Nephron (organoid): ENCODE results near the gene NPTXR.
A peak's percentile ranks its signal among the peaks of the same experiment; 100 is the strongest.

Experiments used
- H3K27ac Mint-ChIP-seq, 3 experiments: 2 replicates each; pipeline ENCODE4 v1.8.0; 2020; ENCODE audit warnings: mixed read lengths in 3 of 3, mild to moderate bottlenecking in 2 of 3, moderate library complexity in 1 of 3
- H3K27me3 Mint-ChIP-seq: 2 replicates; pipeline ENCODE4 v1.8.0; 2021; ENCODE audit warnings: low read depth, mild to moderate bottlenecking, moderate library complexity, mixed read lengths
- H3K36me3 Mint-ChIP-seq: 2 replicates; pipeline ENCODE4 v1.8.0; 2020; ENCODE audit warnings: low read depth, mixed read lengths
- H3K4me1 Mint-ChIP-seq: 2 replicates; pipeline ENCODE4 v1.8.0; 2020; ENCODE audit warnings: mixed read lengths
- H3K4me3 Mint-ChIP-seq, 3 experiments: 2 replicates each; pipeline ENCODE4 v1.8.0; 2020; ENCODE audit warnings: mild to moderate bottlenecking in 3 of 3, mixed read lengths in 3 of 3, moderate library complexity in 2 of 3
- H3K9me3 Mint-ChIP-seq: 2 replicates; pipeline ENCODE4 v1.8.0; 2020; ENCODE audit warnings: mixed read lengths
- TF ChIP-seq, protein P1 (sequence below), 3 experiments: fragments of 200-600 bp; sonication (generic); IDR thresholded peaks; one replicate each; pipeline ENCODE4 v1.5.0; 2021; ENCODE audit warnings: antibody characterized with exemption in 3 of 3; ENCODE audit not compliant: unreplicated experiment in 3 of 3

Gene NPTXR

DNA sequence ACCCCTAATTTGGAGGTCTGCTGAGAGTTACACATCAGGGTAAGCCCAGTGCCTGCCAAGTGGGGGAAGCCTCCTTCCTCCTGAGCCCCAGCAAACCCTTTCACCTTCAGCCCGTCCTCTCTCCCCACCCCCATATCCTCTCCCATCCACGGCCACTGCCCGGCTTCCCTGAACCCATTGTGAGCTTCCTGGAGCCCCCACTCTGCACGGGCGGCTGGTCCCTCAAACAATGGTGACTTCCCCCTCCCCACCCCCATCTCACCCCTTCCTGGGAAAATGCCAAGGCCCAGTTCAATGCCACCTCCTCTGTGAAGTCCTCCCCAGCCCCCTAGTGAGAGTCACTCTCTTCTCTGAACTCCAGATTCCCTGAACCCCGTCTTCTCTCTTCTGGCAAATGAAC lies 67.7 kb downstream of the NPTXR start:
- TF ChIP-seq, protein P1, sequence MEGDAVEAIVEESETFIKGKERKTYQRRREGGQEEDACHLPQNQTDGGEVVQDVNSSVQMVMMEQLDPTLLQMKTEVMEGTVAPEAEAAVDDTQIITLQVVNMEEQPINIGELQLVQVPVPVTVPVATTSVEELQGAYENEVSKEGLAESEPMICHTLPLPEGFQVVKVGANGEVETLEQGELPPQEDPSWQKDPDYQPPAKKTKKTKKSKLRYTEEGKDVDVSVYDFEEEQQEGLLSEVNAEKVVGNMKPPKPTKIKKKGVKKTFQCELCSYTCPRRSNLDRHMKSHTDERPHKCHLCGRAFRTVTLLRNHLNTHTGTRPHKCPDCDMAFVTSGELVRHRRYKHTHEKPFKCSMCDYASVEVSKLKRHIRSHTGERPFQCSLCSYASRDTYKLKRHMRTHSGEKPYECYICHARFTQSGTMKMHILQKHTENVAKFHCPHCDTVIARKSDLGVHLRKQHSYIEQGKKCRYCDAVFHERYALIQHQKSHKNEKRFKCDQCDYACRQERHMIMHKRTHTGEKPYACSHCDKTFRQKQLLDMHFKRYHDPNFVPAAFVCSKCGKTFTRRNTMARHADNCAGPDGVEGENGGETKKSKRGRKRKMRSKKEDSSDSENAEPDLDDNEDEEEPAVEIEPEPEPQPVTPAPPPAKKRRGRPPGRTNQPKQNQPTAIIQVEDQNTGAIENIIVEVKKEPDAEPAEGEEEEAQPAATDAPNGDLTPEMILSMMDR (IDR thresholded peaks at IDR 0.05; ENCODE audit: unreplicated experiment in 3 of 3) = no peak
- H3K36me3 Mint-ChIP-seq = peaks cover 13% of the 10 kb centered on the region
- peaks cover 6% of the 10 kb centered on the region for H3K27me3 Mint-ChIP-seq
- no peak overlapping the region for H3K4me3 Mint-ChIP-seq
- H3K4me1 Mint-ChIP-seq = peaks cover 4% of the 10 kb centered on the region
- no peak overlapping the region for H3K27ac Mint-ChIP-seq
- H3K9me3 Mint-ChIP-seq = no peaks in the 10 kb centered on the region

DNA sequence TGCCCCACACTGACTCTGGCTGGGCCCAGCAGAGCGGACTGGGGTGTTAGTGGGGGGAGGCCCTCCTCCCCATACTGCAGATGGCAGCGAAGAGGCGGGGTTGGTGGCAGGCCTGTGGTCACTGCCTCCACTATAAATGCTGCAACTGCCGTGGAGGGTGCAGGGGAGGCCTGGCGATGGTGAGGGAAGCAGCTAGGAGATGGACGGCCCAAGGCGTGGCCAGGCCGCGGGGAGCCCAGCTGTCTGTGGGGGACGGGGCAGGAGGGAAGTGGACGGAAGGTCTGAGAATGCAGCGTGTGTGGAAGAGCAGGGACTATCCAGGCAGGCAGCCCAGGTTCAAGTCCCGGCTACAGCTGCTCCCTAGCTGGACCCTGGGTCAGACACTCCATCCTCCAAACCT lies 68.2 kb downstream of the NPTXR start:
- no peaks in the 10 kb centered on the region for H3K9me3 Mint-ChIP-seq
- H3K27me3 Mint-ChIP-seq = peaks cover 9% of the 10 kb centered on the region
- TF ChIP-seq, protein P1 (IDR thresholded peaks at IDR 0.05; ENCODE audit: unreplicated experiment in 3 of 3) = no peak
- H3K4me3 Mint-ChIP-seq = no peak overlapping the region
- H3K27ac Mint-ChIP-seq = no peak overlapping the region
- H3K36me3 Mint-ChIP-seq = peaks cover 13% of the 10 kb centered on the region
- H3K4me1 Mint-ChIP-seq = peaks cover 4% of the 10 kb centered on the region

DNA sequence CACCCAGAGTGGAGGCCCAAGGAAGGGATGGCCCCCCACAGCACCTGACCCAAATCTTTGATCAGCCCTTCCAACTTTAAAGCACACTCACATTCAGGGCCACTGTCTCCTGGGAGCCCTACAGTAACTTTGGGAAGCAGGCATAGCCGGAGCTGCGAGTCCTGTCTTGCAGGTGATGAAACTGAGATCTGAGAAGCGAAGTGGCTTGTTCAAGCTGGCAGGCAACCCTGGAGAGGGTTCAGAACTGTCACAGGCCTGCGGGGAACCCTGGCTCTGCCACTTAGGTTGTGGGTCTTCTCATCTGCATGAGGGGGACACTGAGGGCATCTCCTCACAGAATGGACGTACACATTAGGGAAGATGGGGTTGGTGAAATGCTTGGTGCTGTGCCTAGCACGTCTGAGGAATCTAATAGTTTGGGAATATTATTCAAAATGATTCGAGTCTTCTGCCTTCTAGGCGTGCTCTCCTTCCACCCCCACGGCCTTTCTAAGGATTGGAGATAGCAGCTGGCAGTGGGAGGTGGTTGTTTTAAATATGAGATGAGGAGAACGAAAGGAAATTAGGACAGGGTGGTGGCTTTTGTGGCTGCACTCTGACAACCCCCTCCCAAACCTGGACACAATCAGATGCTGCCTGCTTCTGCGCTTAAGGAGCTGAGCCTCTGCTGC lies 69.2 kb downstream of the NPTXR start:
- H3K4me1 Mint-ChIP-seq = peaks cover 4% of the 10 kb centered on the region
- peak overlapping the region in 1 of 3 experiments; percentile 17 for H3K27ac Mint-ChIP-seq
- H3K4me3 Mint-ChIP-seq = no peak overlapping the region
- TF ChIP-seq, protein P1 (IDR thresholded peaks at IDR 0.05; ENCODE audit: unreplicated experiment in 3 of 3) = no peak
- peaks cover 9% of the 10 kb centered on the region for H3K27me3 Mint-ChIP-seq
- H3K36me3 Mint-ChIP-seq = peaks cover 8% of the 10 kb centered on the region
- H3K9me3 Mint-ChIP-seq = no peaks in the 10 kb centered on the region

DNA sequence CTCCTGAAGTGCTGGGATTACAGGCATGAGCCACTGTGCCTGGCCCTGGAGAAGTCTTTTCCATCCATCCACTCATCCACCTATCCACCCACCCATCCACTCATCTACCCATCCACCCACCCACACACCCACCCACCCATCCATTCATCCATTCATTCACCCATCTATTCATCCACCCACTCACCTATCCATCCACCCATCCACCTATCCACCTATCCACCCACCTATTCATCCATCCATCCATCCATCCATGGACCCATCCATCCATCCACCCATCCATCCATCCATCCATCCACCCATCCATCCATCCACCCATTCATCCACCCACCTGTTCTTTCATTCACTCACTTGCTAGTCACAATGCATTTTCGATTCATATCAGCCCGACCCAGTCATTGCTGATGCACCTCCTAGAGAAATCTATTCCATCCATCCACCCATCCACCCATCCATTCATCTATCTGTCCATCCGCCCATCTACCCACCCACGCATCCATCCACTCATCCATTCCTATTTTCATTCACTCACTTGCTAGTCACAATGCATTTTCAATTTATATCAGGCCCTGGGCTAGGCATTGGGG lies 70.4 kb downstream of the NPTXR start:
- H3K4me1 Mint-ChIP-seq = peaks cover 4% of the 10 kb centered on the region
- H3K36me3 Mint-ChIP-seq = peaks cover 4% of the 10 kb centered on the region
- H3K27me3 Mint-ChIP-seq = peaks cover 9% of the 10 kb centered on the region
- no peak overlapping the region for H3K4me3 Mint-ChIP-seq
- H3K27ac Mint-ChIP-seq = no peak overlapping the region
- TF ChIP-seq, protein P1 (IDR thresholded peaks at IDR 0.05; ENCODE audit: unreplicated experiment in 3 of 3) = no peak
- no peaks in the 10 kb centered on the region for H3K9me3 Mint-ChIP-seq

DNA sequence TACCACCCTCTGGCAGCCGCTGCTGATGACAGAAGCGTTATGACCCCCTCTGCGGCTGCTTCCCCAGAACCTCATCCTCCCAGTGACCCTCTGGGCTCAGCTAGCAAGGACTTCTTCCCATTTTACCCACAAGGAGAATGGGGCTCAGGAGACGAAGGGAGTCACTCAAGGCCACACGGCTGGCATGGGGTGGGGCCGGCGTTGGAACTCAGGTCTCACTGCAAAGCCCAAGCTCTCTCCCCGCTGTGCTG lies 71.3 kb downstream of the NPTXR start:
- peaks cover 9% of the 10 kb centered on the region for H3K27me3 Mint-ChIP-seq
- H3K9me3 Mint-ChIP-seq = no peaks in the 10 kb centered on the region
- H3K36me3 Mint-ChIP-seq = no peaks in the 10 kb centered on the region
- TF ChIP-seq, protein P1 (IDR thresholded peaks at IDR 0.05; ENCODE audit: unreplicated experiment in 3 of 3) = no peak
- H3K27ac Mint-ChIP-seq = no peak overlapping the region
- peaks cover 4% of the 10 kb centered on the region for H3K4me1 Mint-ChIP-seq
- no peak overlapping the region for H3K4me3 Mint-ChIP-seq
